Activated CD4-positive, alpha-beta T cell treated with anti-CD3 and anti-CD28 coated beads, Interleukin-2, amount 10 ng/mL, durations not matched to agents 24 days and 14 days (primary cell): ENCODE results near the gene SLC25A51. TPM values are rescaled to one million over a fixed set of nuclear protein-coding genes. Genes with fewer than 3 reads are reported as not detected.

Experiments
- DNase-seq: peaks from one replicate; pipeline ENCODE4 v3.0.0; 2022
- H3K27ac Mint-ChIP-seq: one replicate; pipeline ENCODE4 v1.8.0; 2022; ENCODE audit warnings: mild to moderate bottlenecking, mixed read lengths
- H3K27me3 Mint-ChIP-seq: one replicate; pipeline ENCODE4 v1.8.0; 2022; ENCODE audit warnings: mixed read lengths
- H3K36me3 Mint-ChIP-seq: one replicate; pipeline ENCODE4 v1.8.0; 2022; ENCODE audit warnings: low read depth, mild to moderate bottlenecking, mixed read lengths
- H3K4me1 Mint-ChIP-seq: one replicate; pipeline ENCODE4 v1.8.0; 2021; ENCODE audit warnings: mixed read lengths
- H3K4me3 Mint-ChIP-seq: one replicate; pipeline ENCODE4 v1.8.0; 2022; ENCODE audit warnings: mild to moderate bottlenecking, moderate library complexity, mixed read lengths
- H3K9me3 Mint-ChIP-seq: one replicate; pipeline ENCODE4 v1.8.0; 2021; ENCODE audit warnings: mixed read lengths
- intact Hi-C: fragments of 100-400 bp; cut with micrococcal nuclease; formaldehyde crosslinking; loops from one replicate; pipeline ENCODE4 v1.15.1; 2023
- total RNA-seq: library from RNA; stranded (reverse); gene quantifications from 2 replicates; pipeline ENCODE4 v1.2.3, GENCODE V29; 2022

The SLC25A51 gene
- total RNA-seq, result 32.0 and 33.3 TPM in 2 replicates

GRCh38 chr9:37903647-37904444, at the start of gene SLC25A51:
Gene SLC25A51 (minus strand): TSS chr9:37904127. CDS start chr9:37888550, 15,577 bp downstream.
- peaks cover 9% of the 10 kb centered on the region for H3K27me3 Mint-ChIP-seq
- peaks cover 19% of the 10 kb centered on the region for H3K4me1 Mint-ChIP-seq
- peaks cover 7% of the 10 kb centered on the region for H3K36me3 Mint-ChIP-seq
- H3K4me3 Mint-ChIP-seq, result peak within 1 kb of the TSS; percentile 90
- H3K9me3 Mint-ChIP-seq, result no peaks in the 10 kb centered on the region
- intact Hi-C loops, result loop anchor here (1.0 to 10.0 kb wide), 9 partner anchors 48 to 491 kb away; partner anchors contain the start of genes ALDH1B1, DCAF10, EXOSC3 and POLR1E
- peak; percentile 98 for DNase-seq
- H3K27ac Mint-ChIP-seq, result peak within 1 kb of the TSS; percentile 95

- H3K27me3 Mint-ChIP-seq, result no peaks in the 10 kb centered on the region
- H3K36me3 Mint-ChIP-seq, result no peaks in the 10 kb centered on the region
- H3K9me3 Mint-ChIP-seq, result no peaks in the 10 kb centered on the region
- peak overlapping the region; percentile 65 for H3K4me3 Mint-ChIP-seq
- H3K27ac Mint-ChIP-seq, result peak overlapping the region; percentile 97
- H3K4me1 Mint-ChIP-seq, result peaks cover 20% of the 10 kb centered on the region
- DNase-seq, result no peak
- intact Hi-C loops, result loop anchor here (2.0 to 5.0 kb wide), 2 partner anchors 51 to 116 kb away; partner anchors contain the start of genes SHB and SLC25A51
Measured at GRCh38 chr9:37953206-37953774, 49.4 kb upstream of the SLC25A51 start.

GRCh38 chr9:37952731-37953130, 48.8 kb upstream of the SLC25A51 start:
- no peak for DNase-seq
- peak overlapping the region; percentile 64 for H3K27ac Mint-ChIP-seq
- no peaks in the 10 kb centered on the region for H3K9me3 Mint-ChIP-seq
- H3K36me3 Mint-ChIP-seq, result no peaks in the 10 kb centered on the region
- no peaks in the 10 kb centered on the region for H3K27me3 Mint-ChIP-seq
- peaks cover 20% of the 10 kb centered on the region for H3K4me1 Mint-ChIP-seq
- H3K4me3 Mint-ChIP-seq, result no peak overlapping the region
- intact Hi-C loops, result loop anchor here (2.0 to 5.0 kb wide), 2 partner anchors 50 to 116 kb away; partner anchors contain the start of genes SHB and SLC25A51

DNA sequence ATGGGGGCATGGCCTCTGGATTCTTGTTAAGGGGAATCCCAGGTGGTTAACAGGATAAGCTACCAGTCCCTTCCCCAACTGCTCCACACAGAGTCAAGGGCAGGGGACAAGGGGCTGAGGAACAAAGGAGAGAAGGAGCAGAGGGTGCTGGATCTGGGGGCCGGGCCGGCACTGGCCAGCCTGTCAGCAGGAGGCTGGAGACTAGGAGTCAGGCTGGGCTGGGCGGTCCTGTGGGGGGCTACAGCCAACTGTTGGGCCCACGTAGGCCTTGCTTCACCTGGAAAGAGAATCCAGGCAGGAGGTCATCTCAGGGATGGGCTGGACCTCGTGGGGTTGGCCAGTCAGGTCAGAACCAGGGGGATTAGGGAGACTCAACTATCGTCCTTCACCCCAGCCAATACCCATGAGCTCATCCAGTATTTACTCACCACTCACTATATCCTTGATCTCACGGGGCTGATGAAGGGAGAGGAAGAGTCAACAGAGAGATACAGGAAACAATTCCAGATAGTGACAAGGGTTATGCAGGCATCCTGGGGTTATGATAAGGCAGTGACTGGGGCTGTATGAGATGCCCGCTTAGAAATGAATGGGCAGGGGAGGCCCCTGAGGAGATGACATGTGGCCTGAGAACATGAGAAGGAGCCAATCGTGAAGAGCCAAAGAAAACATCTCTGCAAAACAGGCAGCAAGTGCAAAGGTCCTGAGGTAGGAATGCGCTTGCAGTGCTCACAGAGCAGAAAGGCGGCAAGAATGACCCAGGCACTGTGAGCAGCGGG, 47.9 kb upstream of the SLC25A51 start:
- H3K27ac Mint-ChIP-seq, result peak overlapping the region; percentile 64
- no peaks in the 10 kb centered on the region for H3K9me3 Mint-ChIP-seq
- H3K36me3 Mint-ChIP-seq, result no peaks in the 10 kb centered on the region
- intact Hi-C loops, result loop anchor here (2.0 to 5.0 kb wide), 2 partner anchors 50 to 117 kb away; partner anchors contain the start of genes SHB and SLC25A51
- H3K4me3 Mint-ChIP-seq, result no peak overlapping the region
- H3K27me3 Mint-ChIP-seq, result no peaks in the 10 kb centered on the region
- H3K4me1 Mint-ChIP-seq, result peaks cover 20% of the 10 kb centered on the region
- no peak for DNase-seq

DNA sequence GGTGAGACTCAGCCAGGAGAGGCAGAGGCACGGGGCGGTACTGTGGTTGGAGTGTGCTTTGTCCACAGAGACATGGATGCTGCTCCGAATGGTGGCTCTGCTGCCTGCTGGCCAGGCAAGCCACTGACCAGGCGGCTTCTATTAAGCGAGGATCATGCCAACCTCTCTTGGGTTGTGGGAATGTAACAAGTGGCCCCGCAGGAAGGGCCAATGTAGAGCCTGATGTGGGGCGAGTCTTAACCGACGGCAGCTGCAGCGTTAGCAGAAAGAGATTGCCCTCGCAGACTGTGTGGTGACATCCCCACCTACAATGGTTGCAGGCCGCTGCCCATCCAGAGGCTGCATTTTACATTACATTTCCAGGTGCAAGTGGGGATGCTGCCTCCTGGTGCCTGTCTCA, 46.6 kb upstream of the SLC25A51 start:
- Mint-ChIP-seq H3K27me3 (no peaks in the 10 kb centered on the region), H3K27ac (no peak overlapping the region), H3K36me3 (no peaks in the 10 kb centered on the region), H3K4me1 (peaks cover 20% of the 10 kb centered on the region), H3K4me3 (no peak overlapping the region), H3K9me3 (no peaks in the 10 kb centered on the region)
- DNase-seq, result no peak
- intact Hi-C loops, result loop anchor here (5.0 kb wide), 1 partner anchor 48 kb away; the partner anchor contains the start of gene SLC25A51

DNA sequence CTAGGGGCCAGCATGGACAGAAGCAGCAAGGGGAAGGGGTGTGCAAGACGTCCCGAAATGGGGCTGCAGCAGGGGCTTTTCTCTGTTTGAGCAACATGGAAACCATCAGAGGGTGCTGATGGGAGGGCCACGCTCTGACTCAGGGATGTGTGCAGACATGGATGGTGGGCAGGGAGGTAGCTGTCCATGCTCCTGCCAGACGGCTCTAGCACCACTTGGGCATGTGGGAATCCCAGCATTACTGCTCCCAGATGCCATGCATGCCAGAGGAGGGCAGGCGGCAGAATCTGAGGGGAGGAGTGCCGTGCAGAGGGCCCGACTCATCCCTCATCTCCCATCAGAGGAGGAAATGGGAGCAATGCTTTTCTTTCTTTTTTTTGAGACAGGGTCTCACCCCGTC, 45.6 kb upstream of the SLC25A51 start:
- intact Hi-C loops, result no loop called here
- peaks cover 16% of the 10 kb centered on the region for H3K4me1 Mint-ChIP-seq
- DNase-seq, result no peak

DNA sequence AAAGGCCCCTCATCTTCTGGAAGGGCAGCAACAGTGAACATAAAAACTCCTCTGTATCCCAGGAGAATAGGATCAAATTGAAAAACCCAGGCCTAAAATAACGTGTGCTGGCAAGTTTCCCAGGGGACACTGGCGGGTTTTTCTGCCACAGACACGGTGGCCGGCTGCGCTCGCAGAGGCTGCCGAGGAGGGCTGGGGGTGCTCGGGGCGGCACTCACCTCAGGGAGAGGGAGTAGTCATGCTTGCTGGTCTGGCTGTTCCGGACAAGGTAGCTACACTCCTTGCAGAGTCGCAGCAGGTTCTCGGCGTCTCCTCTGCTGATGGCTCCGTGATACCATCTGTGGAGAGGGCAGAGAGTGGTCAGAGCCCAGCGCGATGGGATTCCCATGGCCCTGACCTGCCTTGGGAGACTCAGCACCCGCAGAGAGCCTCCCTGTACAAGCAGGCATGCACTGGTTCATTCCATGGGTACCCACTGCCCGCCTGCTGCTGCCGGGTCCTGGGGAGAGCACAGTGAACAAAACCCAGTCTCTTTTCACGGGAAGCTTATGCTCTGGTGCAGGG, 44.6 kb upstream of the SLC25A51 start:
- peaks cover 7% of the 10 kb centered on the region for H3K4me1 Mint-ChIP-seq
- no peak for DNase-seq
- no peaks in the 10 kb centered on the region for H3K27me3 Mint-ChIP-seq
- H3K36me3 Mint-ChIP-seq, result no peaks in the 10 kb centered on the region
- no peak overlapping the region for H3K27ac Mint-ChIP-seq
- intact Hi-C loops, result no loop called here
- no peak overlapping the region for H3K4me3 Mint-ChIP-seq
- no peaks in the 10 kb centered on the region for H3K9me3 Mint-ChIP-seq

More for the DNA sequence above, 45.6 kb upstream of the SLC25A51 start:
- Mint-ChIP-seq H3K27me3 (no peaks in the 10 kb centered on the region), H3K27ac (no peak overlapping the region), H3K36me3 (no peaks in the 10 kb centered on the region), H3K9me3 (no peaks in the 10 kb centered on the region), H3K4me3 (no peak overlapping the region)

GRCh38 chr9:37947977-37948376, 44.0 kb upstream of the SLC25A51 start:
- intact Hi-C loops, result no loop called here
- H3K4me1 Mint-ChIP-seq, result peaks cover 2% of the 10 kb centered on the region
- H3K27ac Mint-ChIP-seq, result no peak overlapping the region
- H3K9me3 Mint-ChIP-seq, result no peaks in the 10 kb centered on the region
- no peaks in the 10 kb centered on the region for H3K27me3 Mint-ChIP-seq
- no peaks in the 10 kb centered on the region for H3K36me3 Mint-ChIP-seq
- no peak overlapping the region for H3K4me3 Mint-ChIP-seq
- DNase-seq, result no peak

- H3K4me1 Mint-ChIP-seq, result no peaks in the 10 kb centered on the region
- H3K36me3 Mint-ChIP-seq, result no peaks in the 10 kb centered on the region
- no peaks in the 10 kb centered on the region for H3K9me3 Mint-ChIP-seq
- intact Hi-C loops, result no loop called here
- no peak overlapping the region for H3K27ac Mint-ChIP-seq
- no peaks in the 10 kb centered on the region for H3K27me3 Mint-ChIP-seq
- no peak overlapping the region for H3K4me3 Mint-ChIP-seq
- DNase-seq, result no peak
Measured at GRCh38 chr9:37947471-37947870, 43.5 kb upstream of the SLC25A51 start.

DNA sequence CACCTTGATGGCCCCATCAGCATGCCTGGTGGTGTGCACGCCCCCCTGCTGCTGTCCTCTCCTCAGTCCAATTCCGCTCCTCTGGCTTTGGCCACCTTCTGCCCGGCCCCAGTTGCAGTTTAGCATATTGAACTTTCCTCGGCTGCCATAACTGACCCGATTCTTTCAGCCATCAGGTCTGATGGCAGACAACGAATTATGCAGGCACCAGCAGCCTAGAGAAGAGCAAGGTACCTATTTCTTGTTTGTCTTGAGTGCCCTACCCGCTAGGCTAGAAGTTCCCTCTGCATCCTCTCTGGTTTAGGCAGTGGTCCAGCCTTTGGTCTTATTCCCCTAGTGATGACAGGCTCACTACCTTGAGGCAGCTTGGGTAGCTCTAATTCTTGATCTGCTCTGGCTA, 43.0 kb upstream of the SLC25A51 start:
- H3K4me3 Mint-ChIP-seq, result no peak overlapping the region
- DNase-seq, result no peak
- H3K27ac Mint-ChIP-seq, result no peak overlapping the region
- intact Hi-C loops, result no loop called here
- no peaks in the 10 kb centered on the region for H3K4me1 Mint-ChIP-seq
- no peaks in the 10 kb centered on the region for H3K27me3 Mint-ChIP-seq
- no peaks in the 10 kb centered on the region for H3K9me3 Mint-ChIP-seq
- H3K36me3 Mint-ChIP-seq, result no peaks in the 10 kb centered on the region

DNA sequence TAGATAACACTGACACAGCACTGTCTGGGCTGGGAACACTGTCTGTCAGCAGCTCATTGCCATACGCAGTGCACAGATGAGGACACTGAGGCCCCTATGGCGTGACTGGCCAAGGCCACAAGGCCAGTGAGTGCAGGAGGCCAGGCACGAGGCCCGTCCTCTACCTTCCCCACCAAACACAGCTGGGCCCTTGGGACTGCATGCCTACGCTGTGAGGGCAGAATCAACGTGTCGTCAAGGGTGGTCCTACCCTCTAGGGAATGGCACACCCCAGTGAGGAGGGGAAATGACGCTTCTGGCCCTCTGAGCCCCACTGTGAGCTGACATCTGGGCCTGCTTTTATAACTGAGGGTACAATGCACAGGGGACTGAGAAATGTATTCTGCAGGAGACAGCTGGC, 42.1 kb upstream of the SLC25A51 start:
- H3K27me3 Mint-ChIP-seq, result no peaks in the 10 kb centered on the region
- no peaks in the 10 kb centered on the region for H3K4me1 Mint-ChIP-seq
- no peak overlapping the region for H3K4me3 Mint-ChIP-seq
- DNase-seq, result no peak
- no peak overlapping the region for H3K27ac Mint-ChIP-seq
- no peaks in the 10 kb centered on the region for H3K9me3 Mint-ChIP-seq
- no peaks in the 10 kb centered on the region for H3K36me3 Mint-ChIP-seq
- intact Hi-C loops, result no loop called here

- H3K27me3 Mint-ChIP-seq, result no peaks in the 10 kb centered on the region
- H3K4me3 Mint-ChIP-seq, result no peak overlapping the region
- no peaks in the 10 kb centered on the region for H3K4me1 Mint-ChIP-seq
- DNase-seq, result no peak
- no peaks in the 10 kb centered on the region for H3K9me3 Mint-ChIP-seq
- H3K36me3 Mint-ChIP-seq, result no peaks in the 10 kb centered on the region
- no peak overlapping the region for H3K27ac Mint-ChIP-seq
- intact Hi-C loops, result no loop called here
Measured at GRCh38 chr9:37944671-37945481, 40.9 kb upstream of the SLC25A51 start.

- H3K4me1 Mint-ChIP-seq, result no peaks in the 10 kb centered on the region
Measured at GRCh38 chr9:37944266-37944650, 40.3 kb upstream of the SLC25A51 start.

More at GRCh38 chr9:37944266-37944650, 40.3 kb upstream of the SLC25A51 start:
- Mint-ChIP-seq H3K27me3 (no peaks in the 10 kb centered on the region), H3K9me3 (no peaks in the 10 kb centered on the region), H3K4me3 (no peak overlapping the region), H3K27ac (no peak overlapping the region), H3K36me3 (no peaks in the 10 kb centered on the region)
- intact Hi-C loops, result no loop called here
- no peak for DNase-seq
